Naive B cell (primary cell): ENCODE results near the gene RABGGTA. TPM values are rescaled to one million over a fixed set of nuclear protein-coding genes. Genes with fewer than 3 reads are reported as not detected.
"Not testable (repeated sequence)": the region's sequence is repeated elsewhere in the genome, so short reads cannot be mapped to it uniquely, and the experiment has no call there.

Experiments
- ATAC-seq, 2 donors: fragments of 150-1000 bp; cut with Tn5 transposase; 2 replicates each; pipeline ENCODE4 v1.10.0; 2021; ENCODE audit warnings: low read depth in 2 of 2, mild to moderate bottlenecking in 2 of 2, moderate library complexity in 2 of 2
- DNase-seq: peaks from one replicate; pipeline ENCODE4 v3.0.0; 2022
- H3K27ac Mint-ChIP-seq, 6 donors: one replicate each; pipeline ENCODE4 v1.8.0; 2020 to 2022; ENCODE audit warnings: mild to moderate bottlenecking in 6 of 6, mixed read lengths in 6 of 6, moderate library complexity in 5 of 6, inconsistent platforms in 2 of 6
- H3K27me3 Mint-ChIP-seq, 3 donors: one replicate each; pipeline ENCODE4 v1.8.0; 2021 to 2022; ENCODE audit warnings: mixed read lengths in 3 of 3, mild to moderate bottlenecking in 1 of 3
- H3K36me3 Mint-ChIP-seq, 2 donors: one replicate each; pipeline ENCODE4 v1.8.0; 2020 to 2022; ENCODE audit warnings: mixed read lengths in 2 of 2, inconsistent platforms in 1 of 2, mild to moderate bottlenecking in 1 of 2
- H3K4me1 Mint-ChIP-seq, 3 donors: one replicate each; pipeline ENCODE4 v1.8.0; 2020 to 2022; ENCODE audit warnings: mixed read lengths in 3 of 3, inconsistent platforms in 1 of 3, mild to moderate bottlenecking in 1 of 3, moderate library complexity in 1 of 3
- H3K4me3 Mint-ChIP-seq, 8 donors: one replicate each; pipeline ENCODE4 v1.8.0; 2020 to 2022; ENCODE audit warnings: mild to moderate bottlenecking in 8 of 8, mixed read lengths in 8 of 8, moderate library complexity in 8 of 8, inconsistent platforms in 2 of 8
- H3K9me3 Mint-ChIP-seq, 7 donors: one replicate each; pipeline ENCODE4 v1.8.0; 2020 to 2022; ENCODE audit warnings: mixed read lengths in 7 of 7, mild to moderate bottlenecking in 5 of 7, inconsistent platforms in 2 of 7, moderate library complexity in 1 of 7
- polyA plus RNA-seq, 6 donors: library from polyadenylated mRNA; unstranded; fragments of 300-500 nt; fragmentation: Illumina TruSeq; gene quantifications; one replicate each; pipeline ENCODE4 v1.2.3, GENCODE V29; 2021; ENCODE audit warnings: low read depth in 6 of 6

The RABGGTA gene
- polyA plus RNA-seq, 6 donors from 2014 or later: 22.2 to 36.2 (median 22.8) TPM

DNA sequence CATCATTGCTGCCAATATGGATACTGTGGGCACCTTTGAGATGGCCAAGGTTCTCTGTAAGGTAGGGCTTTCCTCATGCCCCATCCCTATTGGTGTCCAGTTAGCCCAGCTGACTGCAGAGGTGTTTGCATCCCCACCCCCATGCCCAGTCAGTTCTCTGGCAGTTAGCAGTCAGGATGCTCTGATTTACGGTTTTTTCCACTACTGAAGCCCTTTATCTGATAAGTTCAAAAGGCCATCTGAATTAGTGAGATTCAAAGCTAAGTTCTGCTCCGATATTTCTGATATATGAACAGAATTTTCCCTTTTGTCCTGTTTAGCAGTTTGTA lies 37.9 kb downstream of the RABGGTA start:
- H3K9me3 Mint-ChIP-seq: no peaks in the 10 kb centered on the region
- H3K4me3 Mint-ChIP-seq: peak overlapping the region; percentile 82 to 100 (median 99)
- H3K27me3 Mint-ChIP-seq: no peaks in the 10 kb centered on the region
- no peak for ATAC-seq
- DNase-seq: no peak
- H3K4me1 Mint-ChIP-seq: peaks cover 45 to 63% (median 56%) of the 10 kb centered on the region in 3 donors
- H3K27ac Mint-ChIP-seq: peak overlapping the region in 2 of 6 donors; percentile 68 to 97
- peaks cover 18 to 29% of the 10 kb centered on the region in 2 donors for H3K36me3 Mint-ChIP-seq

- peaks cover 39 to 61% (median 50%) of the 10 kb centered on the region in 3 donors for H3K4me1 Mint-ChIP-seq
- peaks cover 14 to 23% of the 10 kb centered on the region in 2 donors for H3K36me3 Mint-ChIP-seq
- ATAC-seq: peak; percentile 44
- peak within 1 kb of the TSS; percentile 82 to 100 (median 99) for H3K4me3 Mint-ChIP-seq
- no peaks in the 10 kb centered on the region for H3K9me3 Mint-ChIP-seq
- DNase-seq: no peak
- H3K27ac Mint-ChIP-seq: peak within 1 kb of the TSS; percentile 85 to 98 (median 97)
- H3K27me3 Mint-ChIP-seq: no peaks in the 10 kb centered on the region
Observed at GRCh38 chr14:24232645-24233537, 38.5 kb downstream of the RABGGTA start, which contains the start of gene GMPR2. Gene GMPR2 (plus strand): TSS chr14:24232929. CDS start chr14:24233254, 325 bp downstream.

GRCh38 chr14:24232121-24232644 lies 39.2 kb downstream of the RABGGTA start, which contains the start of gene NEDD8:
Gene NEDD8 (minus strand): TSS chr14:24232367. CDS start chr14:24232267, 100 bp downstream.
- Mint-ChIP-seq H3K4me3 (peak within 1 kb of the TSS; percentile 82 to 100 (median 99)), H3K4me1 (peaks cover 36 to 56% (median 47%) of the 10 kb centered on the region in 3 donors), H3K36me3 (peaks cover 9 to 16% of the 10 kb centered on the region in 2 donors), H3K9me3 (no peaks in the 10 kb centered on the region), H3K27me3 (no peaks in the 10 kb centered on the region), H3K27ac (peak within 1 kb of the TSS; percentile 85 to 98 (median 97))
- peak; percentile 89 for DNase-seq
- ATAC-seq: peak; percentile 81 to 84

DNA sequence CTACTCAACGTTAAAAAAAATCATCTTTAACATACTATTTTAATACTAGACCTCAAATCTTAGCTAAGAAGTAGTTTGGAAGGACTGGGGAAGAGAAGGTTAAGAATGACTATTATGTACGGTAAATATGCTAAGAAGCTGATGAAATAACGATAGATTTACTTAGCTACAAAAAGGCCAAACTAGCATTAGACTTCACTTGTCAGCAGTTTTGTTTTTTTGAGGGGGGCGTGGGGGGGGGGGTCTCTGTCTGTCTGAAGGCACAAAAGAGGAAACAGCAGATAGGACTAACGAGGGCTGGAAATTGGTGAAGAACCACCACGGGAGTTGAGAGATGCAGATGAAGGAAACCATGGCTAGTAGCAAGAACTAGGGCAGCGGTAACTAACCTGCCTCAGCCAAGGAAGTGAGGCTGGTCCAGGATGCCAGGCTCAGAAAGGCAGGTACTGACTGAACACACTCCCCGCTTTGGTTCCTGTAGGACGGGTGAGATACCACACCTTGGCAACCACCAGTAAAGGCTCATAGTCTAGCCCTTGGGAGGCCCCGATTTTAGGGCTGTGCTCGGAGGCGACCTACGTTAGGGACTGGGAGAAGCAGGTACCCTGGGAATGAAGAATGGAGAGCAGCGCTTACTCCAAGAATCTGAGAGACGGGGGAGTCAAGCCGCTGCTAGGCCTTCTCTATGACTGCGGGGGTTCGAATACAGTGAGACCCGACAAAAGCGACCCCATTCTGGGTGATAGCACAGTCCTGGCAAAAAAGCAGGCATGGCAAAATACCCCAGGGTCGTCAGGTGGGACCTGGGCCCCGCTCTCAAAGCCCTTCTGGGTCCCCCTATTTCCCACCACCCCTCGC lies 39.9 kb downstream of the RABGGTA start:
- ATAC-seq (no peak), DNase-seq (no peak)
- peak overlapping the region; percentile 82 to 100 (median 99) for H3K4me3 Mint-ChIP-seq
- H3K9me3 Mint-ChIP-seq: no peaks in the 10 kb centered on the region
- peaks cover 32 to 54% (median 45%) of the 10 kb centered on the region in 3 donors for H3K4me1 Mint-ChIP-seq
- H3K36me3 Mint-ChIP-seq: peaks cover 9% of the 10 kb centered on the region in 2 donors
- peak overlapping the region; percentile 20 to 98 (median 86) for H3K27ac Mint-ChIP-seq
- no peaks in the 10 kb centered on the region for H3K27me3 Mint-ChIP-seq

GRCh38 chr14:24228902-24229301 lies 42.5 kb downstream of the RABGGTA start:
- Mint-ChIP-seq H3K9me3 (no peaks in the 10 kb centered on the region), H3K36me3 (no peaks in the 10 kb centered on the region), H3K4me3 (peak overlapping the region in 1 of 8 donors; percentile 41), H3K27me3 (no peaks in the 10 kb centered on the region), H3K27ac (peak overlapping the region in 2 of 6 donors; percentile 2 to 19), H3K4me1 (peaks cover 24 to 51% (median 40%) of the 10 kb centered on the region in 3 donors)
- DNase-seq (no peak), ATAC-seq (no peak)

DNA sequence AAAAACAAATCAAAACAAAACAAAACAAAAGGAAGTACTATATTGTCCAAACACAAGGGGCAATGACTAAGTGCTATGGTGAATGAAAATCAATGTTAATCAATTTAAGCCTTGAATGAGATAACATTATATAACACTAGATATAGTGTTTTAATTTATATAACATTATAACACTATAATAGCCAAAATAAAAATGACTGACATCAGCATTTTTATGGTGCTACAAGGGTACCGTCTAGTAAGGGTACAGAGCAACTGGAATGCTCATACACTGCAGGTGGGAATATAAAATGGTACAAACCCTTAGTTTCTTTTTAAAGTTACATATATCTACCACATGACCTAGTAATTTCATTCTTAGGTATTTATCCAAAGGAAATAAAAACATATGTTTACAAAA lies 44.9 kb downstream of the RABGGTA start:
- Mint-ChIP-seq H3K36me3 (no peaks in the 10 kb centered on the region), H3K27me3 (no peaks in the 10 kb centered on the region), H3K4me3 (peak overlapping the region in 1 of 8 donors; percentile 62), H3K27ac (no peak overlapping the region), H3K4me1 (peaks cover 18 to 31% (median 23%) of the 10 kb centered on the region in 3 donors), H3K9me3 (no peaks in the 10 kb centered on the region)
- no peak for DNase-seq
- ATAC-seq: no peak

GRCh38 chr14:24224618-24225071 lies 46.8 kb downstream of the RABGGTA start:
- Mint-ChIP-seq H3K27ac (peak overlapping the region in 1 of 6 donors; percentile 60), H3K4me3 (no peak overlapping the region)

GRCh38 chr14:24222987-24223386 lies 48.4 kb downstream of the RABGGTA start:
- not testable (repeated sequence) for DNase-seq, H3K9me3 Mint-ChIP-seq, ATAC-seq, H3K4me3 Mint-ChIP-seq, H3K36me3 Mint-ChIP-seq, H3K27me3 Mint-ChIP-seq, H3K27ac Mint-ChIP-seq
- peaks cover 11 to 24% (median 14%) of the 10 kb centered on the region in 3 donors for H3K4me1 Mint-ChIP-seq

More at GRCh38 chr14:24224618-24225071, 46.8 kb downstream of the RABGGTA start:
- H3K36me3 Mint-ChIP-seq: no peaks in the 10 kb centered on the region
- ATAC-seq (no peak), DNase-seq (no peak)
- H3K4me1 Mint-ChIP-seq: peaks cover 14 to 24% (median 14%) of the 10 kb centered on the region in 3 donors
- H3K9me3 Mint-ChIP-seq: no peaks in the 10 kb centered on the region
- no peaks in the 10 kb centered on the region for H3K27me3 Mint-ChIP-seq

GRCh38 chr14:24219521-24219920 lies 51.9 kb downstream of the RABGGTA start:
- Mint-ChIP-seq H3K36me3 (no peaks in the 10 kb centered on the region), H3K9me3 (no peaks in the 10 kb centered on the region), H3K4me3 (no peak overlapping the region), H3K27me3 (no peaks in the 10 kb centered on the region), H3K27ac (peak overlapping the region in 2 of 6 donors; percentile 44 to 62), H3K4me1 (peaks cover 17 to 21% (median 18%) of the 10 kb centered on the region in 3 donors)
- ATAC-seq (no peak), DNase-seq (no peak)

- Mint-ChIP-seq H3K36me3 (no peaks in the 10 kb centered on the region), H3K9me3 (no peaks in the 10 kb centered on the region), H3K4me1 (peaks cover 20 to 26% (median 20%) of the 10 kb centered on the region in 3 donors), H3K4me3 (no peak overlapping the region), H3K27ac (peak overlapping the region in 1 of 6 donors; percentile 44), H3K27me3 (no peaks in the 10 kb centered on the region)
- ATAC-seq: no peak
- DNase-seq: no peak
Observed at GRCh38 chr14:24219080-24219479, 52.3 kb downstream of the RABGGTA start.

GRCh38 chr14:24216876-24217275 lies 54.5 kb downstream of the RABGGTA start:
- Mint-ChIP-seq H3K27ac (peak overlapping the region in 3 of 6 donors; percentile 18 to 63 (median 62)), H3K4me1 (peaks cover 30 to 47% (median 35%) of the 10 kb centered on the region in 3 donors)
- not testable (repeated sequence) for H3K36me3 Mint-ChIP-seq, H3K4me3 Mint-ChIP-seq, ATAC-seq, H3K27me3 Mint-ChIP-seq, H3K9me3 Mint-ChIP-seq, DNase-seq

GRCh38 chr14:24216345-24216699 lies 55.1 kb downstream of the RABGGTA start:
- ATAC-seq: no peak
- H3K4me1 Mint-ChIP-seq: peaks cover 35 to 53% (median 41%) of the 10 kb centered on the region in 3 donors
- H3K27ac Mint-ChIP-seq: peak overlapping the region; percentile 79 to 99 (median 98)
- no peaks in the 10 kb centered on the region for H3K9me3 Mint-ChIP-seq
- no peak for DNase-seq
- H3K27me3 Mint-ChIP-seq: no peaks in the 10 kb centered on the region
- H3K4me3 Mint-ChIP-seq: peak overlapping the region in 7 of 8 donors; percentile 91 to 97 (median 93)
- H3K36me3 Mint-ChIP-seq: peaks cover 0 to 6% of the 10 kb centered on the region in 2 donors
